Heart left ventricle (tissue), 13 donors: ENCODE measurements around the gene MTUS2.

Source experiments
- CTCF ChIP-seq, 12 donors: fragments of 200-600 bp; sonication (generic) in 4 of 12; IDR thresholded peaks; one replicate each; pipeline versions ENCODE4 v1.5.0 to v1.8.0; 2018 to 2022; ENCODE audit warnings: antibody characterized with exemption in 12 of 12, mild to moderate bottlenecking in 5 of 12
- POLR2A ChIP-seq, 2 donors: fragments of 450-650 bp; IDR thresholded peaks; one replicate each; pipeline ENCODE4 v1.6.1; 2017; ENCODE audit warnings: antibody characterized with exemption in 2 of 2, mild to moderate bottlenecking in 2 of 2, moderate library complexity in 2 of 2
- donor health status: ischemic (EF 13 %, LVEDD 7.1; RV severe dilation, severe dysfunction).
- donor health status: DM: no; HTN: yes; CAD: no.
- donor health status: DM: no; HTN: no; CAD: no.
- donor health status: ischemic (EF 25% LVEDD 6.9; RV normal size, moderate dysfunction).
- donor health status: ischemic (EF 25% LVEDD 5.7; RV mildly dilated, moderate dysfunction).
- donor health status: ischemic (EF 35%, LVEDD 5.7; RV mildly dilated, moderate dysfunction).
- donor health status: nonischemic (EF 11% LVEDD 7.7; RV severe dilation, severe dysfunction).
- donor health status: DM: yes; HTN: yes; CAD: no.
- donor health status: PGD.
- donor health status: ischemic (EF 29% LVEDD 5.4; RV normal size, mild dysfunction).
- donor health status: nonischemic (EF 23%, LVEDD 6.1; RV moderate dilation, normal function).

GRCh38 chr13:29396446-29396845, 576.3 kb downstream of the MTUS2 start:
- no peak for TF ChIP-seq CTCF (IDR thresholded peaks at IDR 0.05)
- no peak for TF ChIP-seq POLR2A (IDR thresholded peaks at IDR 0.05)
